ENCODE data around the gene FAM111A. TPM values are rescaled to one million over a fixed set of nuclear protein-coding genes. Genes with fewer than 3 reads are reported as not detected.

Gene FAM111A
- total RNA-seq, 4 donors from 2014 or later, result 32.5 to 73.2 (median 40.1) TPM

DNA sequence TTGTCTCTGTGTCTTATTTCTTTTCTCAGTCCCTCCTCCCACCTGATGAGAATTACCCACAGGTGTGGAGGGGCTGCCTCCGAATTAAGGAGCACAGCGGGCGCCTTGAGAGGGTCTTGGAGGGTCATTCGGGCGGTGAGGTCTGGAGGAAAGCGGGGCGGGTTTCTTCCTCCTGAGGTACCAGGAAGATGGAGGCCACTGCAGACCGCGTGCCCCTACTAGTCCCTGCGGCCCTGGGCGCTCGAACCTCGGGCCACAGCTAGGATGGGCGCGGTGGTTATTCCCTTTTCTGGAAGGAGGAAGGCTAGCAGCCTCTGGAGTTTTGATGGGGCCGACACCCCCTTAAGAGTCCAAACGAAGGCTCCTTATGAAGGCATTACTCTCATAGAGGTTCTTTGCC, 5.5 kb upstream of the FAM111A start:
- intact Hi-C loops (cut with DNase I), result loop anchor here (5.0 kb wide), 1 partner anchor 85 kb away; no protein-coding TSS in a partner anchor
- no peak overlapping the region for H3K4me3 ChIP-seq (replicated peaks in 1 of 3)
- H3K27me3 ChIP-seq, result no peaks in the 10 kb centered on the region
- no peak overlapping the region for H3K27ac ChIP-seq
- H3K36me3 ChIP-seq, result no peaks in the 10 kb centered on the region
- H3K9me3 ChIP-seq, result no peaks in the 10 kb centered on the region
- peaks cover 0 to 9% of the 10 kb centered on the region in 2 donors for H3K4me1 ChIP-seq
- DNase-seq, result no peak
- WGBS, 2 donors, result 94 to 98% methylated on average over 17 of the region's 17 CpGs
- TF ChIP-seq POLR2A (IDR thresholded peaks at IDR 0.05), result no peak
- TF ChIP-seq, protein P1, sequence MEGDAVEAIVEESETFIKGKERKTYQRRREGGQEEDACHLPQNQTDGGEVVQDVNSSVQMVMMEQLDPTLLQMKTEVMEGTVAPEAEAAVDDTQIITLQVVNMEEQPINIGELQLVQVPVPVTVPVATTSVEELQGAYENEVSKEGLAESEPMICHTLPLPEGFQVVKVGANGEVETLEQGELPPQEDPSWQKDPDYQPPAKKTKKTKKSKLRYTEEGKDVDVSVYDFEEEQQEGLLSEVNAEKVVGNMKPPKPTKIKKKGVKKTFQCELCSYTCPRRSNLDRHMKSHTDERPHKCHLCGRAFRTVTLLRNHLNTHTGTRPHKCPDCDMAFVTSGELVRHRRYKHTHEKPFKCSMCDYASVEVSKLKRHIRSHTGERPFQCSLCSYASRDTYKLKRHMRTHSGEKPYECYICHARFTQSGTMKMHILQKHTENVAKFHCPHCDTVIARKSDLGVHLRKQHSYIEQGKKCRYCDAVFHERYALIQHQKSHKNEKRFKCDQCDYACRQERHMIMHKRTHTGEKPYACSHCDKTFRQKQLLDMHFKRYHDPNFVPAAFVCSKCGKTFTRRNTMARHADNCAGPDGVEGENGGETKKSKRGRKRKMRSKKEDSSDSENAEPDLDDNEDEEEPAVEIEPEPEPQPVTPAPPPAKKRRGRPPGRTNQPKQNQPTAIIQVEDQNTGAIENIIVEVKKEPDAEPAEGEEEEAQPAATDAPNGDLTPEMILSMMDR (IDR thresholded peaks at IDR 0.05), result no peak

- DNase-seq, result no peak
- no peaks in the 10 kb centered on the region for H3K36me3 ChIP-seq
- H3K27ac ChIP-seq, result no peak overlapping the region
- H3K4me3 ChIP-seq (replicated peaks in 1 of 3), result no peak overlapping the region
- no peaks in the 10 kb centered on the region for H3K27me3 ChIP-seq
- intact Hi-C loops (cut with DNase I), result loop anchor here (5.0 kb wide), 1 partner anchor 86 kb away; no protein-coding TSS in a partner anchor
- H3K4me1 ChIP-seq, result peaks cover 4 to 11% of the 10 kb centered on the region in 2 donors
- no peak for TF ChIP-seq POLR2A (IDR thresholded peaks at IDR 0.05)
- TF ChIP-seq, protein P1 (IDR thresholded peaks at IDR 0.05), result no peak
- H3K9me3 ChIP-seq, result no peaks in the 10 kb centered on the region
- 67 to 87% methylated on average over 2 of the region's 2 CpGs for WGBS, 2 donors
Measured at GRCh38 chr11:59138643-59139042, 4.0 kb upstream of the FAM111A start.

GRCh38 chr11:59141191-59141590, 1.5 kb upstream of the FAM111A start:
- WGBS, 2 donors, result 95 to 97% methylated on average over 4 of the region's 4 CpGs
- no peak overlapping the region for H3K4me3 ChIP-seq (replicated peaks in 1 of 3)
- no peaks in the 10 kb centered on the region for H3K36me3 ChIP-seq
- no peak overlapping the region for H3K27ac ChIP-seq
- H3K27me3 ChIP-seq, result no peaks in the 10 kb centered on the region
- no peak for DNase-seq
- intact Hi-C loops (cut with DNase I), result no loop called here
- H3K9me3 ChIP-seq, result no peaks in the 10 kb centered on the region
- peaks cover 19 to 20% of the 10 kb centered on the region in 2 donors for H3K4me1 ChIP-seq
- TF ChIP-seq POLR2A (IDR thresholded peaks at IDR 0.05), result no peak
- TF ChIP-seq, protein P1 (IDR thresholded peaks at IDR 0.05), result no peak

- no peaks in the 10 kb centered on the region for H3K9me3 ChIP-seq
- peak overlapping the region; percentile 83 to 94 (median 93) for H3K27ac ChIP-seq
- 3 to 5% methylated on average over 3 of the region's 3 CpGs for WGBS, 2 donors
- DNase-seq, result no peak
- intact Hi-C loops (cut with DNase I), result no loop called here
- H3K4me1 ChIP-seq, result peaks cover 19 to 20% of the 10 kb centered on the region in 2 donors
- TF ChIP-seq POLR2A (IDR thresholded peaks at IDR 0.05), result no peak
- TF ChIP-seq, protein P1 (IDR thresholded peaks at IDR 0.05), result no peak
- no peaks in the 10 kb centered on the region for H3K27me3 ChIP-seq
- peak overlapping the region in 2 of 3 donors; percentile 56 to 74 for H3K4me3 ChIP-seq (replicated peaks in 1 of 3)
- no peaks in the 10 kb centered on the region for H3K36me3 ChIP-seq
Measured at GRCh38 chr11:59141673-59142460, 789 bp upstream of the FAM111A start.

- Histone ChIP-seq H3K4me1 (peaks cover 19 to 20% of the 10 kb centered on the region in 2 donors), H3K36me3 (no peaks in the 10 kb centered on the region), H3K4me3 (replicated peaks in 1 of 3) (peak overlapping the region in 2 of 3 donors; percentile 38 to 74), H3K9me3 (no peaks in the 10 kb centered on the region), H3K27ac (peak overlapping the region; percentile 66 to 94 (median 93)), H3K27me3 (no peaks in the 10 kb centered on the region)
- intact Hi-C loops (cut with DNase I), result no loop called here
- no peak for DNase-seq
- TF ChIP-seq, protein P1 (IDR thresholded peaks at IDR 0.05), result no peak
- TF ChIP-seq POLR2A (IDR thresholded peaks at IDR 0.05), result no peak
- 87 to 91% methylated on average over 1 of the region's 1 CpG for WGBS, 2 donors
Measured at GRCh38 chr11:59144096-59144495, 1.4 kb downstream of the FAM111A start.
